Hepatocyte (in vitro differentiated cells): ENCODE measurements around the gene GADD45G. TPM values are rescaled to one million over a fixed set of nuclear protein-coding genes. Genes with fewer than 3 reads are reported as not detected.

ENCODE experiments used
- DNase-seq: peaks from one replicate; pipeline ENCODE4 v3.0.0-alpha.2; 2016; ENCODE audit warnings: low spot score
- H2AFZ ChIP-seq: fragments of 200-600 bp; sonication (generic); 2 replicates; pipeline ENCODE4 v1.6.0; 2016; ENCODE audit warnings: antibody characterized with exemption, mild to moderate bottlenecking
- H3K27ac ChIP-seq: fragments of 200-600 bp; sonication (generic); 2 replicates; pipeline ENCODE4 v1.5.1; 2016; ENCODE audit warnings: mild to moderate bottlenecking
- H3K27me3 ChIP-seq: fragments of 200-600 bp; sonication (generic); 2 replicates; pipeline ENCODE4 v1.6.1; 2016
- H3K36me3 ChIP-seq: fragments of 200-600 bp; sonication (generic); replicated peaks from 2 replicates; pipeline ENCODE4 v1.5.1; 2016; ENCODE audit warnings: low read depth; ENCODE audit not compliant: insufficient read depth
- H3K4me1 ChIP-seq: fragments of 200-600 bp; sonication (generic); 2 replicates; pipeline ENCODE4 v1.5.1; 2016; ENCODE audit warnings: mild to moderate bottlenecking, moderate library complexity; ENCODE audit not compliant: insufficient read depth
- H3K4me2 ChIP-seq: fragments of 200-600 bp; sonication (generic); 2 replicates; pipeline ENCODE4 v1.6.0; 2016
- H3K4me3 ChIP-seq: fragments of 200-600 bp; sonication (generic); 2 replicates; pipeline ENCODE4 v1.5.1; 2016; ENCODE audit warnings: mild to moderate bottlenecking
- H3K79me2 ChIP-seq: fragments of 200-600 bp; sonication (generic); 2 replicates; pipeline ENCODE4 v1.6.0; 2017; ENCODE audit warnings: mild to moderate bottlenecking
- H3K9me2 ChIP-seq: fragments of 200-600 bp; sonication (generic); replicated peaks from 2 replicates; pipeline ENCODE4 v1.6.0; 2017; ENCODE audit warnings: mild to moderate bottlenecking; ENCODE audit not compliant: insufficient read depth
- H3K9me3 ChIP-seq: fragments of 200-600 bp; sonication (generic); 2 replicates; pipeline ENCODE4 v1.5.1; 2016; ENCODE audit warnings: low read depth, mild to moderate bottlenecking
- H4K20me1 ChIP-seq: fragments of 200-600 bp; sonication (generic); 2 replicates; pipeline ENCODE4 v1.6.0; 2016; ENCODE audit warnings: mild to moderate bottlenecking; ENCODE audit not compliant: insufficient read depth, poor library complexity, severe bottlenecking
- CTCF ChIP-seq: fragments of 200-600 bp; sonication (generic); IDR thresholded peaks from 2 replicates; pipeline ENCODE4 v1.5.1; 2016; ENCODE audit warnings: antibody characterized with exemption, mild to moderate bottlenecking; ENCODE audit not compliant: poor library complexity
- EZH2 ChIP-seq: fragments of 200-600 bp; sonication (generic); IDR thresholded peaks from 2 replicates; pipeline ENCODE4 v1.6.1; 2016; ENCODE audit warnings: antibody characterized with exemption, mild to moderate bottlenecking, borderline replicate concordance
- EZH2phosphoT487 ChIP-seq: fragments of 200-600 bp; sonication (generic); IDR thresholded peaks from one replicate; pipeline ENCODE4 v1.6.1; 2018; ENCODE audit warnings: antibody characterized with exemption, mild to moderate bottlenecking, low read depth, moderate library complexity; ENCODE audit not compliant: unreplicated experiment, severe bottlenecking
- whole genome bisulfite sequencing: methylation state at CpG from one replicate; pipeline ENCODE4 v1.1.6; 2016; ENCODE audit warnings: low lambda C conversion rate; ENCODE audit errors: missing lambda C conversion rate; 5-methylcytosine and 5-hydroxymethylcytosine counted together
- polyA plus RNA-seq: library from polyadenylated mRNA; unstranded; fragments of >200 nt; fragmentation: Nextera tagmentation; extraction: Ambion mirVana; gene quantifications from 2 replicates; pipeline ENCODE4 v1.2.1, GENCODE V29; 2016
- total RNA-seq: library from RNA; depleted of rRNA; stranded (reverse); fragments of >200 nt; gene quantifications from 2 replicates; pipeline ENCODE4 v1.2.3, GENCODE V29; 2014

GADD45G gene
- total and polyA plus RNA-seq, 2 experiments from 2014 or later = 15.7 to 45.1 TPM

- no peak for DNase-seq
- H3K79me2 ChIP-seq = peaks cover 8% of the 10 kb centered on the region
- no peak overlapping the region for H3K27ac ChIP-seq
- no peaks in the 10 kb centered on the region for H3K9me3 ChIP-seq
- no peaks in the 10 kb centered on the region for H3K27me3 ChIP-seq
- no peak overlapping the region for H3K4me3 ChIP-seq
- peaks cover 18% of the 10 kb centered on the region for H3K4me1 ChIP-seq
- TF ChIP-seq CTCF (no peak), EZH2 (no peak), EZH2phosphoT487 (no peak)
- no peaks in the 10 kb centered on the region for H4K20me1 ChIP-seq
- no peaks in the 10 kb centered on the region for H3K36me3 ChIP-seq
- WGBS = 66% methylated on average over 6 of the region's 6 CpGs
- no peak overlapping the region for H3K4me2 ChIP-seq
- H3K9me2 ChIP-seq = no peaks in the 10 kb centered on the region
- no peak overlapping the region for H2AFZ ChIP-seq
These were observed 2.8 kb upstream of the GADD45G start for GRCh38 chr9:89601856-89602562.

GRCh38 chr9:89602978-89603766, 1.6 kb upstream of the GADD45G start:
- Histone ChIP-seq H3K4me2 (peak overlapping the region; percentile 96), H4K20me1 (no peaks in the 10 kb centered on the region), H3K9me2 (no peaks in the 10 kb centered on the region), H3K9me3 (no peaks in the 10 kb centered on the region), H3K27me3 (no peaks in the 10 kb centered on the region), H3K36me3 (no peaks in the 10 kb centered on the region), H3K4me3 (no peak overlapping the region), H3K79me2 (peaks cover 8% of the 10 kb centered on the region), H2AFZ (peak overlapping the region; percentile 12), H3K4me1 (peaks cover 24% of the 10 kb centered on the region), H3K27ac (peak overlapping the region; percentile 66)
- DNase-seq = peak; percentile 95
- 3% methylated on average over 28 of the region's 28 CpGs for WGBS
- TF ChIP-seq CTCF (peak; percentile 98), EZH2phosphoT487 (no peak)

- 1% methylated on average over 42 of the region's 64 CpGs for WGBS
- H2AFZ ChIP-seq = peak overlapping the region; percentile 28
- no peaks in the 10 kb centered on the region for H3K9me3 ChIP-seq
- peak; percentile 93 for DNase-seq
- peak overlapping the region; percentile 66 for H3K27ac ChIP-seq
- no peak for TF ChIP-seq EZH2phosphoT487
- peak; percentile 69 for TF ChIP-seq CTCF
- no peaks in the 10 kb centered on the region for H4K20me1 ChIP-seq
- no peaks in the 10 kb centered on the region for H3K36me3 ChIP-seq
- no peaks in the 10 kb centered on the region for H3K27me3 ChIP-seq
- H3K4me2 ChIP-seq = peak overlapping the region; percentile 96
- no peaks in the 10 kb centered on the region for H3K9me2 ChIP-seq
- H3K79me2 ChIP-seq = peaks cover 8% of the 10 kb centered on the region
- peaks cover 27% of the 10 kb centered on the region for H3K4me1 ChIP-seq
- H3K4me3 ChIP-seq = peak overlapping the region; percentile 92
These were observed 796 bp upstream of the GADD45G start for GRCh38 chr9:89603767-89604665.
